ENCODE results near the gene DHRSX.
"Not testable (repeated sequence)": the region's sequence is repeated elsewhere in the genome, so short reads cannot be mapped to it uniquely, and the experiment has no call there.

DHRSX gene

DNA sequence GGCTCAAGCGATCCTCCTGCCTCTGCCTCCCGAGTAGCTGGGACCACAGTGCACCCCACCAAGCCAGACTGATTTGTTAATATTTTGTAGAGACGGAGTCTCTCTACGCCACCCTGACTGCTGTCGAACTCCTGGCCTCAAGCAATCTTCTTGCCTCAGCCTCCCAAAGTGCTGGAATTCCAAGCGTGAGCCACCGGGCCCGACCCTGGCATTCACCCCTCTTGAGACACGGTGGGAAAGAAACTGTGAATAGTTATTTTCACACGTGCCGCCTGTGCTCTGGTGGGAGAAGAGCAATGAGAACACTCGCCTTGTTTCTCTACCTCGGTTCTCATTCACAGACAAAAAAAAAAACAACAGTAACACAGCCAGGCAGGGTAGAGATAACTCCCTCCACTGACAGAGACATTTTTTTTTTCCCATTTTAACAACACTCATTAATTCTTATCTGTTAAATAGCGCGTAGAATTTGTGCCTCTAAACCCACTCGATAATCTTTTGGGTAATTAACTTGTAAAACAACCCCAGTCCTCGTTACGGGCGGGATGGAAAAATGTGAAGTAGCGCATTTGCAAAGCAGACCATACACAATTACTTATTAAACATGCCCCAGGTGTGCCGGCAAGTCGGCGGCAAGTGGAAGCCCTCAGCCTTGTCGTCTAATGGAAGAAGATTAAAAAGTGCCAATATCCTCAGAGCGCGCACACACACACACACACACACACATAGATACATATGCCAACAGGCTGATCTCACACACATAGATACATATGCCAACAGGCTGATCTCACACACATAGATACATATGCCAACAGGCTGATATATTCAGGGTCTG lies 103.3 kb downstream of the DHRSX start:
- H3K4me3 ChIP-seq, result no peak overlapping the region
- in situ Hi-C loops (cut with MboI; ENCODE audit: low sequenced_read_pairs), result no loop called here
- peaks cover 14% of the 10 kb centered on the region for H3K4me1 ChIP-seq
- H3K9me3 ChIP-seq, result no peaks in the 10 kb centered on the region
- no peak for DNase-seq (ENCODE audit: low spot score in 2 of 2)
- H3K27me3 ChIP-seq (ENCODE audit: low read depth), result no peaks in the 10 kb centered on the region
- no peaks in the 10 kb centered on the region; the same call in 1 of the 2 replicates for H3K36me3 ChIP-seq (replicated peaks)

DNA sequence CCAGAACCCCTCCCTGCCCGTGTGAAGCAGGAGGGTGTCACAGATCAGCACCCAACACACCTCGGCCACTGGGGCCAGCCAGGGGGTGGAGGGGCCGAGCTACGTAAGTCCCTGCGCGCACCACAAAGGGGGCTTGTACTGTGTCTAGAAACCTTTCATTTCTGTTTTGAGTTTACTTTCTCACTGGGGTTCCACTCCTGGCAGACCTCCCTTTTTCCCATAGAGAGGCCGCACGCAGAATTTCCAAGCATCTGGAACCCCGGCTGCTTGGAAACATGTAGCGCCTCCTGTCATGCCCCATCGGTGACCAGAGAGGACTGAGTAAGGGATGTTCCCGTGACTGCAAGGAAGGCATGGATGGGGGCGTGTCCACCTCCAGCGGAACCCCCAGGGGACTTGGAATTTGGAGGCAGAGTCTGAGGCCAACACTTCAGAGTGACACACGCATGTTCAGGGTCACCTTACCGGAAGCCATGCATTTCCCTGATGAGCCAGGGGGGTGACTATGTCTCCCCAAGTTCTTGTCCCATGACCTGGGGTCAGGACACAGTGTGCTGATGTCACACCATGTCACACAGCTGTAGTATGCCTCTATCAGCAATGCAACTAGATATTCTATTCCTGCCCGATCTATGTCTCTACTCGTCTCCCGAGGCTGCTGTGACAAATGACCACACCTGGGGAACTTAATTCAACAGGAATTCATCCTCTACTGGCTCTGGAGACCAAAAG lies 105.3 kb downstream of the DHRSX start:
- Histone ChIP-seq H3K9me3 (peaks cover 6% of the 10 kb centered on the region), H3K4me3 (no peak overlapping the region), H3K36me3 (replicated peaks) (peaks cover 10% of the 10 kb centered on the region), H3K4me1 (peaks cover 3% of the 10 kb centered on the region; the same call in 1 of the 2 replicates), H3K27me3 (ENCODE audit: low read depth) (no peaks in the 10 kb centered on the region)
- in situ Hi-C loops (cut with MboI; ENCODE audit: low sequenced_read_pairs), result no loop called here
- no peak for DNase-seq (ENCODE audit: low spot score in 2 of 2)

DNA sequence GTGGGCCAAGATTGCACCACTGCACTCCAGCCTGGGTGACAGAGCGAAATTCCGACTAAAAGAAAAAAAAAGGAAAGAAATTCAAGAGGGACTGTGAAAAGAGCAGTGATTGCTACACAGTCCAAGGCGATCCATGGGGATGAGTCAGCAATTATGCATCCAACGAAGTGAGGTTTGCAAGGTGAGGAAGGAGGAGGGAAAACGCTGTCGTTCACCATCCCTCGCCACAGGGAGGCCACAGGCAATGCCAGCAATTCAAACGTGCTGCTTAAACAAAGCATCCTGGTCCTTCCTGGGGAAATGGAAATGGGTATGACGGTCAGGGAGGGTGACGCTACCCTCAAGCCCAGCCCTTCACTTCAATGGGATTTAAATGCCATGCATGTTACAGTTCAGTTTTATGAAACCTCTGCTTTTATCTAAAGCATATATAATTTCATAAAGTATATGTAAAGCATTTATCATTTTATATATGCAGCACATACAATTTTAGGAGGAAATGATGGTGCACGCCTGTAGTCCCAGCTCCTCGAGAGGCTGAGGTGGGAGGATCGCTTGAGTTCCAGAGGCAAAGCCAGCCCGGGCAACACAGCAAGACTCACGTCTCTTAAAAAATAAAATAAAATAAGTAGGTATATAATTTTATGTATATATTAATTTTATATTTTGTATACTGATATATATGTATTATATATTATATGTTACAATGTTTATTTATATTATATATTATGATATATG lies 108.7 kb downstream of the DHRSX start:
- peaks cover 6% of the 10 kb centered on the region for H3K9me3 ChIP-seq
- H3K4me3 ChIP-seq, result no peak overlapping the region
- H3K27me3 ChIP-seq (ENCODE audit: low read depth), result no peaks in the 10 kb centered on the region
- in situ Hi-C loops (cut with MboI; ENCODE audit: low sequenced_read_pairs), result no loop called here
- DNase-seq (ENCODE audit: low spot score in 2 of 2), result no peak
- H3K4me1 ChIP-seq, result no peaks in the 10 kb centered on the region
- H3K36me3 ChIP-seq (replicated peaks), result peaks cover 10% of the 10 kb centered on the region

DNA sequence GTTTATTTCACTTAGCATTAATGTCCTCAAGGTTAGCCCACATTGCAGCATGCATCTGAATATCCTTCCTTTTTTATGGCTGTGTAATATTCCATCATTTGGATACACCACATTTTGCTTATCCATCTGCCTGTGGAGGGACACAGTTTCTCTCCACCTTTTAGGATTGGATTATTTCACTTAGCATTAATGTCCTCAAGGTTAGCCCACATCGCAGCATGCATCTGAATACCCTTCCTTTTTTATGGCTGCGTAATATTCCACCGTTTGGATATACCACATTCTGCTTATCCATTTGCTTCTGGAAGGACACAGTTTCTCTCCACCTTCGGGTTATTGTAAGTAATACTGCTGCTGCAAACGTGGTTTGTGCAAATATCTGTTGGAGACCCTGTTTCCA lies 110.0 kb downstream of the DHRSX start:
- Histone ChIP-seq H3K36me3 (replicated peaks) (peaks cover 10% of the 10 kb centered on the region), H3K4me3 (no peak overlapping the region), H3K9me3 (peaks cover 6% of the 10 kb centered on the region), H3K27me3 (ENCODE audit: low read depth) (no peaks in the 10 kb centered on the region), H3K4me1 (no peaks in the 10 kb centered on the region)
- no peak for DNase-seq (ENCODE audit: low spot score in 2 of 2)
- in situ Hi-C loops (cut with MboI; ENCODE audit: low sequenced_read_pairs), result no loop called here

DNA sequence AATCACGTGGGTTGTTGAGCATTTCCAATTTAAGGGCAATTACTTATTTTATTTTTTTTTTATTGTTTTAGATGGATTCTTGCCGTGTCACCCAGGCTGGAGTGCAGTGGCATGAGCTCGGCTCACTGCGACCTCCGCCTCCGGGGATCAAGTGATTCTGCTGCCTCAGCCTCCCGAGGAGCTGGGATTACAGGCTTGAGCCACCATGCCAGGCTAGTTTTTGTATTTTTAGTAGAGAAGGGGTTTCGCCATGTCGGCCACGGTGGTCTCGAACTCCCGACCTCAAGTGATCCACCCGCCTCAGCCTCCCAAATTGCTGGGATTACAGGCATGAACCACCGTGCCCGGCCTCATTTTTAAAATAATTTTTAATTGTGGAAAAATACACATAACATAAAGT lies 111.0 kb downstream of the DHRSX start:
- H3K27me3 ChIP-seq (ENCODE audit: low read depth); H3K36me3 ChIP-seq (replicated peaks); H3K9me3 ChIP-seq; DNase-seq (ENCODE audit: low spot score in 2 of 2); H3K4me3 ChIP-seq; H3K4me1 ChIP-seq; in situ Hi-C loops (cut with MboI; ENCODE audit: low sequenced_read_pairs): not testable (repeated sequence)

DNA sequence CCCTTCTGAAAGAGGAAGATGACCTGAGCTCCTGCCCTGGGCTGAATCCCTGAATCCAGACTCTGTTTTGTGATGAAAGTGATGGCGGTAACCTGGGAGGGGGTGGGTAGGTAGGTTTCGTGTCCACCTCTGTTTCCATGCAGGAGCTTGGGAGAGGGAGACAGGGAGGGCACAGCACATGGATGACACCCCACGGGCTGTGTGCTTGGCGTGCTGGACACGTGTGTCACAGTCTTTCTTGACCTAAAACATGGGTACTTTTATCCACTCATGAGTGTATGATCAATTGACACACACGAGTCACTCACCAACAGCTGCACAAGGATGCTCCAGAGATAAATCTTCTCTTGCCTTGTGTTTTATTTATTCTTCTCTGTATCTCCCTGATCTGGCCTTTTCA lies 111.5 kb downstream of the DHRSX start:
- no peak for DNase-seq (ENCODE audit: low spot score in 2 of 2)
- Histone ChIP-seq H3K4me3 (no peak overlapping the region), H3K36me3 (replicated peaks) (peaks cover 10% of the 10 kb centered on the region), H3K9me3 (peaks cover 6% of the 10 kb centered on the region), H3K27me3 (ENCODE audit: low read depth) (no peaks in the 10 kb centered on the region), H3K4me1 (no peaks in the 10 kb centered on the region)
- in situ Hi-C loops (cut with MboI; ENCODE audit: low sequenced_read_pairs), result no loop called here

DNA sequence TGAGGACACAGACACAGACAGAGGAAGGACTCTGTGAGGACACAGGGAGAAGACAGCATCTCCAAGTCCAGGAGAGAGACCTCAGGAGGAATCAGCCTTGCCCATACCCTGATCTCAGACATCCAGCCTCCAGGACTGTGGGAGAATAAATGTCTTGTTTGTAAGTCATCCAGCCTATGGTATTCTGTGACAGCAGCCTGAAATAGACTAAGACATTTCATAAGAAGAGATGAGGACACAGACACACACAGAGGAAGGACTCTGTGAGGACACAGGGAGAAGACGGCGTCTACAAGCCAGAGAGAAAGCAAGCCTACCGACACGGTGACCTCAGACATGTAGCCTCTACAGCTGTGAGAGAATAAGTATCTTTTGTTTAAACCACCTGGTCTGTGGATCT lies 112.1 kb downstream of the DHRSX start:
- DNase-seq (ENCODE audit: low spot score in 2 of 2), result no peak
- Histone ChIP-seq H3K27me3 (ENCODE audit: low read depth) (no peaks in the 10 kb centered on the region), H3K9me3 (peaks cover 6% of the 10 kb centered on the region), H3K4me3 (no peak overlapping the region), H3K36me3 (replicated peaks) (peaks cover 10% of the 10 kb centered on the region), H3K4me1 (no peaks in the 10 kb centered on the region)
- in situ Hi-C loops (cut with MboI; ENCODE audit: low sequenced_read_pairs), result no loop called here

DNA sequence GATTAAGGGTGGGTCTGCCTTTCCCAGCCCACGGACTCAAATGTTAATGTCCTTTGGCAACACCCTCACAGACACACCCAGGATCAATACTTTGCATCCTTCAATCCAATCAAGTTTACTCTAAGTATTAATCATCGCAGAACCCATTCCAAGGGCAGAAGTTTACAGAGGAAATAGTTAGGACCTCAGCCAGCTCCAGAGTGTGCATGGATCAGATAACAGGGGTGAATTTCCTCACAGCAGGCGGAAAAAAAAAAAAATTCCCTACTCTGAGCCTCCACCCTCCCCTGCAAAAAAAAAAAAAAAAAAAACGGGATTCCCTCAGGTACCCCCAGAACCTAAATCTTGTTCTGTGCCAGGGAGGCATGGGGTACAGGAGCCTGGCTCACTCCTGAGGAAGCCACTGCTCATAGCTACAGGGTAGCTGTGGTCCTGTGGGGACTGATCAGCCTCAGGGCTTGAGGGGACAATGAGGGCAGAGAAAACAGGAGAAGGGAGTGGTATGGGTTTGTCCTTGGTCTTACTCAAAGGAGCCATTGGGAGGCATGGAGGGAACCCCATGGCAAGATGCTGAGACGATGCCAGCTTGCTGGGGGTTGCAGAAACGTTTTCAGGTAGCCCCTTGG lies 113.0 kb downstream of the DHRSX start:
- peaks cover 10% of the 10 kb centered on the region for H3K36me3 ChIP-seq (replicated peaks)
- H3K4me3 ChIP-seq, result no peak overlapping the region
- in situ Hi-C loops (cut with MboI; ENCODE audit: low sequenced_read_pairs), result no loop called here
- H3K4me1 ChIP-seq, result no peaks in the 10 kb centered on the region
- H3K27me3 ChIP-seq (ENCODE audit: low read depth), result no peaks in the 10 kb centered on the region
- DNase-seq (ENCODE audit: low spot score in 2 of 2), result no peak
- H3K9me3 ChIP-seq, result peaks cover 6% of the 10 kb centered on the region

DNA sequence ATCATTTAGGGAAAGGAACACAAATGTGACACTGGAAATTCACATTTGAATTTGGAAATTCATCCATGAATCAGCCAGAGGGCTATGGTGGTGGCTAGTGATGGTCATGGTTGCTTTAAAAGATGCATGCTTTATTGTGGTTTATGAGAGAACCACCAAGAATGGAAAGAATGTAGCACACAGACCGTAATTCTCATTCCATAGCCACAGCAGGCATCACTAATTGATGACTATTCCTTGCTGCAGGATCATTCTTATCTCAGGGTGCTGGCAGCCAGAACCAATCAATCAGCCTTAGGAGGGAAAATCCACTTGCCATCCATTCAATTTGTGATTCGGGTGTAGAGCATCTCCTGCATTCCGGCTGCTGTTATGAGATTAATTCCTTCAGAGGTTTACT lies 115.6 kb downstream of the DHRSX start:
- Histone ChIP-seq H3K36me3 (replicated peaks) (no peaks in the 10 kb centered on the region), H3K9me3 (no peaks in the 10 kb centered on the region; the same call in 1 of the 2 replicates), H3K4me1 (no peaks in the 10 kb centered on the region), H3K27me3 (ENCODE audit: low read depth) (no peaks in the 10 kb centered on the region), H3K4me3 (no peak overlapping the region)
- in situ Hi-C loops (cut with MboI; ENCODE audit: low sequenced_read_pairs), result no loop called here
- DNase-seq (ENCODE audit: low spot score in 2 of 2), result no peak

DNA sequence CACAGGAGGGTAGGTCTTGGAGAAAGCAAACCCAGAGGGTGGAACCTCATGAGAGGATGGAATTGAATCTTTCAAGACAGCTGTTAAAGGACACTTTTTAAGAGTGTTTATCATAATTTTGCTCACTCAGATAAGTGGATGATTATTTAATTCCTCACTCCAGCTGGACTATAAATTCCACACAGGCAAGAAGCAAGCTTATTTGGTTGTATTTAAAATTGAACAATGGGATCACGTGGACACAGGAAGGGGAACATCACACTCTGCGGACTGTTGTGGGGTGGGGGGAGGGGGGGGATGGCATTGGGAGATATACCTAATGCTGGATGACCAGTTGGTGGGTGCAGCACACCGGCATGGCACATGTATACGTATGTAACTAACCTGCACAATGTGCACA lies 116.3 kb downstream of the DHRSX start:
- H3K4me3 ChIP-seq, result no peak overlapping the region
- H3K9me3 ChIP-seq, result no peaks in the 10 kb centered on the region; the same call in 1 of the 2 replicates

DNA sequence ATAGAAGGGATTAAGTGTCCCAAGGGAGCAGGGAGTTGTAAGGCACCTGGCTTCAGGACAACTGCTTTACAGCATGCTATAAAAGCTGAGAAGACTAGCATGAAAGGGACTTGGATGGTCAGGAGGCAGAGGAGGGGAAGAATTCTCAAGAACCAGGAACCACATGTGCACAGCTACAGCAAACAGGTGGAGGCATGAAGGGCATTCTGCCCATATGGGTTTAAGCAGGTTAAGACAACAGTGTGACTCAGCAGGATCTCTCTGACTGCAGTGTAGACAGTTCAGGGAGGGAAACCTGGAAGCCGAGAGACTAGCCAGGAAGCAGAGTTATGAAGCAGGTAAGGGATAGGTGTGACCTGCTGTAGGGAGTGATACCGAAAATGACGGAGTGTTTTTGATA lies 117.0 kb downstream of the DHRSX start:
- DNase-seq (ENCODE audit: low spot score in 2 of 2), result no peak
- Histone ChIP-seq H3K27me3 (ENCODE audit: low read depth) (no peaks in the 10 kb centered on the region), H3K4me1 (no peaks in the 10 kb centered on the region), H3K36me3 (replicated peaks) (no peaks in the 10 kb centered on the region), H3K9me3 (no peaks in the 10 kb centered on the region; the same call in 1 of the 2 replicates), H3K4me3 (no peak overlapping the region)
- in situ Hi-C loops (cut with MboI; ENCODE audit: low sequenced_read_pairs), result no loop called here

More for the DNA sequence above, 116.3 kb downstream of the DHRSX start:
- Histone ChIP-seq H3K4me1 (no peaks in the 10 kb centered on the region), H3K36me3 (replicated peaks) (no peaks in the 10 kb centered on the region), H3K27me3 (ENCODE audit: low read depth) (no peaks in the 10 kb centered on the region)
- in situ Hi-C loops (cut with MboI; ENCODE audit: low sequenced_read_pairs), result no loop called here
- no peak for DNase-seq (ENCODE audit: low spot score in 2 of 2)

DNA sequence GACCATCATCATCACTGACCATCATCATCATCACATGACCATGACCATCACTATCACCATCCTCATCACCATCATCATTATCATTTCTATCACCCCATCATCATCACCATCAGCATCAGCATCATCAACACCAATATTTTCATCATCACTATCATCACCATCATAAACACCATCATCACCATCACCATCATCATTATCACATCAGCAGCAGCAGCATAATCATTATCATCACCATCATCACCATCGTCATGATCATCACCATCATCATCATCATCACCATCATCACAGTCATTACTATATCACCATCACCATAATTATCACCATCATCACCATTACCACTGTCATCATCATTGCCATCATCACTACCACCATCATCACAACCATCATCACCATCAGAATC lies 117.6 kb downstream of the DHRSX start:
- in situ Hi-C loops (cut with MboI; ENCODE audit: low sequenced_read_pairs), result no loop called here
- Histone ChIP-seq H3K4me1 (no peaks in the 10 kb centered on the region), H3K9me3 (no peaks in the 10 kb centered on the region; the same call in 1 of the 2 replicates), H3K36me3 (replicated peaks) (no peaks in the 10 kb centered on the region), H3K4me3 (no peak overlapping the region), H3K27me3 (ENCODE audit: low read depth) (no peaks in the 10 kb centered on the region)
- DNase-seq (ENCODE audit: low spot score in 2 of 2), result no peak

DNA sequence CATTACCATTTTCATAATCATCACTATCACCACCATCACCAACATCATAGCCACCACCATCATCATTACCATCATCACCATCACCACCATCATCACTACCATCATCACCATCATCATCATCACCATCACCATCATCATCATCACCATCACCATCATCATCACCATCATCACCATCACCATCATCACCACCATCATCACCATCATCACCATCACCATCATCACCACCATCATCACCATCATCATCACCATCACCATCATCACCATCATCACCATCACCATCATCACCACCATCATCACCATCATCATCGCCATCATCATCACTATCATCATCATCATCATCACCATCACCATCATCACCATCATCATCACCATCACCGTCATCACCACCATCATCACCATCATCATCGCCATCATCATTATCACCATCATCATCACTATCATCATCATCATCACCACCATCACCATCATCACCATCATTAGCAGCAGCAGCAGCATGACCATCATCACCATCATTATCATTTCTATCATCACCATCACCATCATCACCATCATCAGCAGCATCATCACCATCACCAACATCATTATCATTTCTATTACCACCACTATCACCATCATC lies 118.2 kb downstream of the DHRSX start:
- H3K9me3 ChIP-seq; H3K4me1 ChIP-seq; DNase-seq (ENCODE audit: low spot score in 2 of 2); H3K36me3 ChIP-seq (replicated peaks); H3K4me3 ChIP-seq; H3K27me3 ChIP-seq (ENCODE audit: low read depth); in situ Hi-C loops (cut with MboI; ENCODE audit: low sequenced_read_pairs): not testable (repeated sequence)
